Sigmoid colon (tissue), 4 donors: Measurements from ENCODE around the gene CMSS1.

ENCODE experiments used
- EP300 ChIP-seq, 4 donors: sonication (generic); formaldehyde crosslinking; IDR thresholded peaks; one replicate each; pipeline ENCODE4 v1.6.1; 2017; ENCODE audit warnings: antibody characterized with exemption in 4 of 4
- POLR2A ChIP-seq, 2 donors: fragments of 450-650 bp; IDR thresholded peaks; one replicate each; pipeline ENCODE4 v1.6.1; 2016; ENCODE audit warnings: antibody characterized with exemption in 2 of 2, mild to moderate bottlenecking in 2 of 2, moderate library complexity in 2 of 2
- POLR2AphosphoS5 ChIP-seq, 4 donors: sonication (generic); formaldehyde crosslinking; IDR thresholded peaks; one replicate each; pipeline ENCODE4 v1.6.1; 2017; ENCODE audit warnings: antibody characterized with exemption in 4 of 4
- TF ChIP-seq, protein P1 (sequence below), 4 experiments: fragments of 450-650 bp in 3 of 4; fragments of 200-600 bp in 1 of 4; IDR thresholded peaks; one replicate each; pipeline ENCODE4 v1.5.1; 2016 to 2019; ENCODE audit warnings: antibody characterized with exemption in 4 of 4, mild to moderate bottlenecking in 3 of 4, moderate library complexity in 2 of 4

DNA sequence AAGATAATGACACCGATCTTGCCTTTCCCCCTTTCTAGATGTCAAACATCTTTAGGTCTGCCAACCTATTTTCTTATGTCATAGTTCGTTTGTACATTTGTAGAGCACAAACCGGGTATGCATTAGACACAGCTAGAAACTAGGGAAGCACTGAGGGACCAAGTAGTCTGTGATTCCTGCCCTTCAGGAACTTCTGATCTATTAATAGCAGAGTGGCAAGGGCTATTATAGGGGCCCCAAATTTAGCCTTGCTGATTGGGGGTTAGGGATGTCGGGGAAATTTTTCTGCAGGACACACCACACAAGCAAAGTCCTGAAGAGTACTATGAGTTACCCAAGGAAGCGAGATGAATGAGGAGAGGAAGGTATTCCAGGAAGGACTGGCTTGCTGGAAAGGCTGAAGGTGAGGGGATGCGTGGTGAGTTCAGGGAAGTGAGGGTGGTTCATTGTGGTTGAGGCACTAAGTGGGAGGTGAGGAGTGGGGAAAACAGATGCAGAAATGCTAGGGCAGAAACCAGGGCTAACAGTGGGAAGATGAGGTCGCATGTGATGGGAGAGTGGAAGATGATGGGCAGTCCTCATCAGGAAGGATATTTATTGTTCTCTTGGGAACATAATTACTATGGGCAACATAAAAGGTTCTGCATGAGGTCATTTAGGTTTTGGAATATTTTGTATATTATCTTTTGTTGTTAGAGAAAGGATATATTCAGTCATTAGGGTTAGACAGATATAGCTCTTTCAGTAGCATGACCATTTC, 144.3 kb downstream of the CMSS1 start:
- TF ChIP-seq, protein P1, sequence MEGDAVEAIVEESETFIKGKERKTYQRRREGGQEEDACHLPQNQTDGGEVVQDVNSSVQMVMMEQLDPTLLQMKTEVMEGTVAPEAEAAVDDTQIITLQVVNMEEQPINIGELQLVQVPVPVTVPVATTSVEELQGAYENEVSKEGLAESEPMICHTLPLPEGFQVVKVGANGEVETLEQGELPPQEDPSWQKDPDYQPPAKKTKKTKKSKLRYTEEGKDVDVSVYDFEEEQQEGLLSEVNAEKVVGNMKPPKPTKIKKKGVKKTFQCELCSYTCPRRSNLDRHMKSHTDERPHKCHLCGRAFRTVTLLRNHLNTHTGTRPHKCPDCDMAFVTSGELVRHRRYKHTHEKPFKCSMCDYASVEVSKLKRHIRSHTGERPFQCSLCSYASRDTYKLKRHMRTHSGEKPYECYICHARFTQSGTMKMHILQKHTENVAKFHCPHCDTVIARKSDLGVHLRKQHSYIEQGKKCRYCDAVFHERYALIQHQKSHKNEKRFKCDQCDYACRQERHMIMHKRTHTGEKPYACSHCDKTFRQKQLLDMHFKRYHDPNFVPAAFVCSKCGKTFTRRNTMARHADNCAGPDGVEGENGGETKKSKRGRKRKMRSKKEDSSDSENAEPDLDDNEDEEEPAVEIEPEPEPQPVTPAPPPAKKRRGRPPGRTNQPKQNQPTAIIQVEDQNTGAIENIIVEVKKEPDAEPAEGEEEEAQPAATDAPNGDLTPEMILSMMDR (IDR thresholded peaks at IDR 0.05), result no peak
- no peak for TF ChIP-seq POLR2A (IDR thresholded peaks at IDR 0.05)
- no peak for TF ChIP-seq EP300 (IDR thresholded peaks at IDR 0.05)
- TF ChIP-seq POLR2AphosphoS5 (IDR thresholded peaks at IDR 0.05), result no peak
